Effector memory CD4-positive, alpha-beta T cell (primary cell): Measurements from ENCODE around the gene AGPAT3.

Experiments
- DNase-seq, 3 donors: peaks; one replicate each; pipeline ENCODE4 v3.0.0-alpha.2; 2020
- H3K27ac ChIP-seq: 2 replicates; pipeline ENCODE4 v1.7.0; 2013; ENCODE audit warnings: mild to moderate bottlenecking, low read length, moderate library complexity; ENCODE audit not compliant: insufficient read depth, poor library complexity, severe bottlenecking
- H3K27me3 ChIP-seq: replicated peaks from 2 replicates; pipeline ENCODE4 v1.7.0; 2013; ENCODE audit warnings: mild to moderate bottlenecking, low read length; ENCODE audit not compliant: insufficient read depth, control insufficient read depth, poor library complexity, severe bottlenecking
- H3K36me3 ChIP-seq: 2 replicates; pipeline ENCODE4 v1.7.0; 2013; ENCODE audit warnings: mild to moderate bottlenecking, low read length, moderate library complexity; ENCODE audit not compliant: control insufficient read depth, insufficient read depth
- H3K4me1 ChIP-seq: 2 replicates; pipeline ENCODE4 v1.7.0; 2013; ENCODE audit warnings: low read length, mild to moderate bottlenecking; ENCODE audit not compliant: control insufficient read depth, insufficient read depth, poor library complexity, severe bottlenecking
- H3K4me3 ChIP-seq: 2 replicates; pipeline ENCODE4 v1.7.0; 2013; ENCODE audit warnings: low read length, low read depth, mild to moderate bottlenecking; ENCODE audit not compliant: insufficient read depth, poor library complexity, severe bottlenecking
- H3K9me3 ChIP-seq: 2 replicates; pipeline ENCODE4 v1.7.0; 2013; ENCODE audit warnings: mild to moderate bottlenecking, low read length, moderate library complexity; ENCODE audit not compliant: control insufficient read depth

The AGPAT3 gene

GRCh38 chr21:43824333-43825241, 40.4 kb upstream of the AGPAT3 start:
- H3K36me3 ChIP-seq = no peaks in the 10 kb centered on the region
- no peak overlapping the region for H3K27ac ChIP-seq
- no peak overlapping the region for H3K4me3 ChIP-seq
- no peaks in the 10 kb centered on the region for H3K4me1 ChIP-seq
- no peaks in the 10 kb centered on the region for H3K27me3 ChIP-seq
- H3K9me3 ChIP-seq = no peaks in the 10 kb centered on the region
- no peak for DNase-seq

- H3K27ac ChIP-seq = no peak overlapping the region
- H3K9me3 ChIP-seq = no peaks in the 10 kb centered on the region
- H3K36me3 ChIP-seq = no peaks in the 10 kb centered on the region
- no peaks in the 10 kb centered on the region for H3K4me1 ChIP-seq
- no peak overlapping the region for H3K4me3 ChIP-seq
- H3K27me3 ChIP-seq = no peaks in the 10 kb centered on the region
- no peak for DNase-seq
These were observed 39.6 kb upstream of the AGPAT3 start for GRCh38 chr21:43825242-43825935.

- Histone ChIP-seq H3K4me1 (no peaks in the 10 kb centered on the region), H3K27ac (no peak overlapping the region), H3K27me3 (no peaks in the 10 kb centered on the region), H3K36me3 (no peaks in the 10 kb centered on the region), H3K4me3 (no peak overlapping the region), H3K9me3 (no peaks in the 10 kb centered on the region)
- DNase-seq = no peak
These were observed 38.9 kb upstream of the AGPAT3 start for GRCh38 chr21:43825936-43826622.

GRCh38 chr21:43826623-43826974, 38.4 kb upstream of the AGPAT3 start:
- no peaks in the 10 kb centered on the region for H3K9me3 ChIP-seq
- H3K36me3 ChIP-seq = no peaks in the 10 kb centered on the region
- H3K27ac ChIP-seq = no peak overlapping the region
- H3K27me3 ChIP-seq = no peaks in the 10 kb centered on the region
- no peaks in the 10 kb centered on the region for H3K4me1 ChIP-seq
- no peak overlapping the region for H3K4me3 ChIP-seq
- no peak for DNase-seq

- H3K27me3 ChIP-seq = no peaks in the 10 kb centered on the region
- DNase-seq = no peak
- no peak overlapping the region for H3K27ac ChIP-seq
- no peaks in the 10 kb centered on the region for H3K4me1 ChIP-seq
- no peaks in the 10 kb centered on the region for H3K9me3 ChIP-seq
- H3K4me3 ChIP-seq = no peak overlapping the region
- no peaks in the 10 kb centered on the region for H3K36me3 ChIP-seq
These were observed 37.9 kb upstream of the AGPAT3 start for GRCh38 chr21:43827015-43827611.

- Histone ChIP-seq H3K4me1 (no peaks in the 10 kb centered on the region), H3K36me3 (no peaks in the 10 kb centered on the region), H3K27me3 (no peaks in the 10 kb centered on the region), H3K27ac (no peak overlapping the region), H3K4me3 (no peak overlapping the region), H3K9me3 (no peaks in the 10 kb centered on the region)
- DNase-seq = no peak
These were observed 35.9 kb upstream of the AGPAT3 start for GRCh38 chr21:43829161-43829560.

GRCh38 chr21:43829575-43830119, 35.4 kb upstream of the AGPAT3 start:
- no peaks in the 10 kb centered on the region for H3K27me3 ChIP-seq

GRCh38 chr21:43832158-43832550, 32.9 kb upstream of the AGPAT3 start:
- Histone ChIP-seq H3K27me3 (peaks cover 10% of the 10 kb centered on the region), H3K9me3 (no peaks in the 10 kb centered on the region), H3K36me3 (no peaks in the 10 kb centered on the region)

More at GRCh38 chr21:43829575-43830119, 35.4 kb upstream of the AGPAT3 start:
- no peak overlapping the region for H3K27ac ChIP-seq
- no peak for DNase-seq
- no peak overlapping the region for H3K4me3 ChIP-seq
- no peaks in the 10 kb centered on the region for H3K36me3 ChIP-seq
- no peaks in the 10 kb centered on the region for H3K9me3 ChIP-seq
- no peaks in the 10 kb centered on the region for H3K4me1 ChIP-seq

GRCh38 chr21:43832648-43833047, 32.4 kb upstream of the AGPAT3 start:
- Histone ChIP-seq H3K27me3 (peaks cover 10% of the 10 kb centered on the region), H3K4me3 (no peak overlapping the region)

More at GRCh38 chr21:43832158-43832550, 32.9 kb upstream of the AGPAT3 start:
- H3K4me1 ChIP-seq = no peaks in the 10 kb centered on the region
- no peak overlapping the region for H3K4me3 ChIP-seq
- no peak for DNase-seq
- no peak overlapping the region for H3K27ac ChIP-seq

More at GRCh38 chr21:43832648-43833047, 32.4 kb upstream of the AGPAT3 start:
- Histone ChIP-seq H3K36me3 (no peaks in the 10 kb centered on the region), H3K9me3 (no peaks in the 10 kb centered on the region), H3K4me1 (no peaks in the 10 kb centered on the region), H3K27ac (no peak overlapping the region)
- no peak for DNase-seq
